ENCODE measurements around the gene WDR86.

WDR86 gene

GRCh38 chr7:151349507-151349853, 60.4 kb downstream of the WDR86 start:
- TF ChIP-seq ZFX (IDR thresholded peaks at IDR 0.05) (no peak), CTCF (conservative IDR thresholded peaks at IDR 0.05) (no peak)
- H3K27ac ChIP-seq, result no peak overlapping the region

GRCh38 chr7:151348970-151349369, 60.9 kb downstream of the WDR86 start:
- no peak for TF ChIP-seq ZFX (IDR thresholded peaks at IDR 0.05)
- no peak for TF ChIP-seq CTCF (conservative IDR thresholded peaks at IDR 0.05)
- no peak overlapping the region for H3K27ac ChIP-seq

- TF ChIP-seq CTCF (conservative IDR thresholded peaks at IDR 0.05), result no peak
- no peak for TF ChIP-seq ZFX (IDR thresholded peaks at IDR 0.05)
- no peak overlapping the region for H3K27ac ChIP-seq
Observed at GRCh38 chr7:151347200-151347599, 62.6 kb downstream of the WDR86 start.

- TF ChIP-seq ZFX (IDR thresholded peaks at IDR 0.05) (no peak), CTCF (conservative IDR thresholded peaks at IDR 0.05) (no peak)
- no peak overlapping the region for H3K27ac ChIP-seq
Observed at GRCh38 chr7:151346470-151346769, 63.4 kb downstream of the WDR86 start.

- TF ChIP-seq CTCF (conservative IDR thresholded peaks at IDR 0.05) (no peak), ZFX (IDR thresholded peaks at IDR 0.05) (no peak)
- no peak overlapping the region for H3K27ac ChIP-seq
Observed at GRCh38 chr7:151345576-151346469, 64.0 kb downstream of the WDR86 start.

- TF ChIP-seq ZFX (IDR thresholded peaks at IDR 0.05) (no peak), CTCF (conservative IDR thresholded peaks at IDR 0.05) (no peak)
- H3K27ac ChIP-seq, result no peak overlapping the region
Observed at GRCh38 chr7:151343516-151343915, 66.3 kb downstream of the WDR86 start.

- no peak overlapping the region for H3K27ac ChIP-seq
- TF ChIP-seq ZFX (IDR thresholded peaks at IDR 0.05) (no peak), CTCF (conservative IDR thresholded peaks at IDR 0.05) (no peak; the same call in 1 of the 2 replicates)
Observed at GRCh38 chr7:151342811-151343210, 67.0 kb downstream of the WDR86 start.
